Endothelial cell of umbilical vein (primary cell): ENCODE data around the gene CD2AP. TPM values are rescaled to one million over a fixed set of nuclear protein-coding genes. Genes with fewer than 3 reads are reported as not detected.

Source experiments
- BruUV-seq: library from RNA; stranded (reverse); fragments of 400-500 nt; replicated peaks from 2 replicates; lab custom pipeline; 2021; lab: Mats Ljungman, UMichigan
- CTCF ChIA-PET: fragments of 300-600, 350-600 bp; sonication (Branson Sonifier 250); formaldehyde crosslinking; loops from one replicate; lab custom pipeline; 2021; ENCODE audit warnings: antibody characterized with exemption, inconsistent platforms; lab: Charles Lee
- POLR2A ChIA-PET: fragments of 300-600, 350-600 bp; sonication (Branson Sonifier 250); formaldehyde crosslinking; loops from one replicate; lab custom pipeline; 2021; ENCODE audit warnings: antibody characterized with exemption, inconsistent platforms; lab: Charles Lee
- DNase-seq: peaks from one replicate; pipeline ENCODE4 v3.0.0-alpha.2; 2011; ENCODE audit warnings: low read depth, low spot score
- FAIRE-seq: peaks from 2 replicates; lab custom pipeline; 2011; peaks lifted over from hg19 to GRCh38; lab: Jason Lieb, UNC
- H2AFZ ChIP-seq: 2 replicates; pipeline ENCODE4 v1.6.0; 2012; ENCODE audit warnings: low read depth, low read length, control low read depth, inconsistent platforms
- H3K27ac ChIP-seq: 2 replicates; pipeline ENCODE4 v1.5.1; 2011; ENCODE audit warnings: low read depth, mild to moderate bottlenecking, control low read depth, low read length, moderate library complexity; ENCODE audit not compliant: insufficient read depth
- H3K27me3 ChIP-seq, 2 experiments: 2 replicates each; pipeline versions ENCODE4 v1.6.0 to v1.6.1; 2011; ENCODE audit warnings: low read length in 2 of 2, mixed read lengths in 1 of 2; ENCODE audit not compliant: control insufficient read depth in 2 of 2, insufficient read depth in 2 of 2
- H3K36me3 ChIP-seq, 2 experiments: 2 replicates in 1 of 2; 3 replicates in 1 of 2; pipeline ENCODE4 v1.5.1; 2011; ENCODE audit warnings: low read length in 2 of 2, mild to moderate bottlenecking in 1 of 2, moderate library complexity in 1 of 2; ENCODE audit not compliant: control insufficient read depth in 2 of 2, insufficient read depth in 2 of 2; ENCODE audit errors: extremely low read depth in 1 of 2
- H3K4me1 ChIP-seq: 3 replicates; pipeline ENCODE4 v1.5.1; 2011; ENCODE audit warnings: mild to moderate bottlenecking, low read length; ENCODE audit not compliant: control insufficient read depth, insufficient read depth; ENCODE audit errors: extremely low read depth
- H3K4me2 ChIP-seq: 2 replicates; pipeline ENCODE4 v1.6.1; 2011; ENCODE audit warnings: low read length, control low read depth, mixed read lengths; ENCODE audit not compliant: insufficient read depth
- H3K4me3 ChIP-seq, 3 experiments: fragments of 200-600 bp in 1 of 3; sonication (generic), shearing (Covaris generic) in 1 of 3; replicated peaks in 1 of 3; 2 replicates each; pipeline ENCODE4 v1.5.1; 2011 to 2016; ENCODE audit warnings: control low read depth in 3 of 3, low read length in 3 of 3, mild to moderate bottlenecking in 2 of 3, inconsistent platforms in 1 of 3, low read depth in 1 of 3, moderate library complexity in 1 of 3; ENCODE audit not compliant: insufficient read depth in 1 of 3
- H3K79me2 ChIP-seq: 2 replicates; pipeline ENCODE4 v1.6.0; 2012; ENCODE audit warnings: low read length, inconsistent platforms; ENCODE audit not compliant: control insufficient read depth, insufficient read depth
- H3K9ac ChIP-seq: replicated peaks from 2 replicates; pipeline ENCODE3; 2011; ENCODE audit warnings: low read length, control low read depth; ENCODE audit not compliant: insufficient read depth; ENCODE audit errors: extremely low read depth
- H3K9me1 ChIP-seq: replicated peaks from 3 replicates; pipeline ENCODE4 v1.6.0; 2011; ENCODE audit warnings: mild to moderate bottlenecking, low read length; ENCODE audit not compliant: control insufficient read depth, insufficient read depth; ENCODE audit errors: extremely low read depth
- H3K9me3 ChIP-seq: replicated peaks from 2 replicates; pipeline ENCODE4 v1.5.1; 2012; ENCODE audit warnings: low read length, inconsistent platforms; ENCODE audit not compliant: control insufficient read depth, insufficient read depth
- H4K20me1 ChIP-seq: replicated peaks from 2 replicates; pipeline ENCODE3; 2011; ENCODE audit warnings: mild to moderate bottlenecking, low read length; ENCODE audit not compliant: control insufficient read depth, insufficient read depth; ENCODE audit errors: extremely low read depth
- EZH2 ChIP-seq: IDR thresholded peaks from 2 replicates; pipeline ENCODE4 v1.6.1; 2012; ENCODE audit warnings: borderline replicate concordance, low read depth, mild to moderate bottlenecking, moderate library complexity, low read length, inconsistent platforms; ENCODE audit not compliant: severe bottlenecking
- FOS ChIP-seq: IDR thresholded peaks from 2 replicates; pipeline ENCODE4 v1.6.1; 2011; ENCODE audit warnings: mild to moderate bottlenecking, low read length, moderate library complexity, borderline replicate concordance; ENCODE audit not compliant: insufficient read depth
- GATA2 ChIP-seq: IDR thresholded peaks from 2 replicates; pipeline ENCODE4 v1.7.0; 2011; ENCODE audit warnings: low read depth, mild to moderate bottlenecking, moderate library complexity, mixed read lengths, low read length; ENCODE audit not compliant: insufficient read length, insufficient read depth
- JUN ChIP-seq: IDR thresholded peaks from 2 replicates; pipeline ENCODE4 v1.6.1; 2011; ENCODE audit warnings: borderline replicate concordance, low read depth; ENCODE audit not compliant: insufficient read length, insufficient read depth
- MYC ChIP-seq: IDR thresholded peaks from one replicate; pipeline ENCODE4 v1.6.1; 2011; ENCODE audit warnings: mild to moderate bottlenecking, low read depth, low read length
- POLR2A ChIP-seq: IDR thresholded peaks from 2 replicates; pipeline ENCODE4 v1.6.1; 2012; ENCODE audit warnings: low read depth, mild to moderate bottlenecking, control low read depth, low read length
- POLR2AphosphoS5 ChIP-seq: IDR thresholded peaks from 2 replicates; pipeline ENCODE4 v1.6.1; 2012; ENCODE audit warnings: low read depth, mild to moderate bottlenecking, control low read depth, low read length, moderate library complexity; ENCODE audit not compliant: insufficient read depth
- dilution Hi-C: fragments of 300-500 bp; cut with MboI; formaldehyde crosslinking; loops from one replicate; pipeline ENCODE4 v1.15.0; 2019; ENCODE audit warnings: low sequenced_read_pairs; ENCODE audit not compliant: extremely low pct_ligation_motif_present
- intact Hi-C: fragments of 100-400 bp; cut with micrococcal nuclease; formaldehyde crosslinking; loops from one replicate; pipeline ENCODE4 v1.10.0; 2022
- polyA plus RNA-seq, 4 experiments: library from polyadenylated mRNA; depleted of rRNA in 3 of 4; stranded (reverse) in 3 of 4; unstranded in 1 of 4; fragments of >200 nt; gene quantifications; 2 replicates each; pipeline versions ENCODE4 v1.2.1 to v1.2.3, GENCODE V29; 2011 to 2012; ENCODE audit warnings: missing spikeins in 1 of 4
- total RNA-seq: library from RNA; stranded (reverse); gene quantifications from 2 replicates; pipeline ENCODE4 v1.2.3, GENCODE V29; 2021
- TF ChIP-seq, protein P1 (sequence below), 2 donors: IDR thresholded peaks; 1 replicate in 1 of 2; 2 replicates in 1 of 2; pipeline ENCODE4 v1.5.1; 2011; ENCODE audit warnings: low read length in 2 of 2, mild to moderate bottlenecking in 2 of 2, moderate library complexity in 2 of 2, control low read depth in 1 of 2, inconsistent platforms in 1 of 2, low read depth in 1 of 2; ENCODE audit not compliant: insufficient read depth in 1 of 2; ENCODE audit errors: extremely low read depth in 1 of 2
- TF ChIP-seq, protein P2 (sequence below): IDR thresholded peaks from 2 replicates; pipeline ENCODE4 v1.6.1; 2011; ENCODE audit not compliant: insufficient read depth, insufficient read length

CD2AP gene
- total and polyA plus RNA-seq, 2 donors (not counting 3 experiments of a cell fraction or from before 2014, with no cell fraction given) = 4.2 to 39.8 TPM

DNA sequence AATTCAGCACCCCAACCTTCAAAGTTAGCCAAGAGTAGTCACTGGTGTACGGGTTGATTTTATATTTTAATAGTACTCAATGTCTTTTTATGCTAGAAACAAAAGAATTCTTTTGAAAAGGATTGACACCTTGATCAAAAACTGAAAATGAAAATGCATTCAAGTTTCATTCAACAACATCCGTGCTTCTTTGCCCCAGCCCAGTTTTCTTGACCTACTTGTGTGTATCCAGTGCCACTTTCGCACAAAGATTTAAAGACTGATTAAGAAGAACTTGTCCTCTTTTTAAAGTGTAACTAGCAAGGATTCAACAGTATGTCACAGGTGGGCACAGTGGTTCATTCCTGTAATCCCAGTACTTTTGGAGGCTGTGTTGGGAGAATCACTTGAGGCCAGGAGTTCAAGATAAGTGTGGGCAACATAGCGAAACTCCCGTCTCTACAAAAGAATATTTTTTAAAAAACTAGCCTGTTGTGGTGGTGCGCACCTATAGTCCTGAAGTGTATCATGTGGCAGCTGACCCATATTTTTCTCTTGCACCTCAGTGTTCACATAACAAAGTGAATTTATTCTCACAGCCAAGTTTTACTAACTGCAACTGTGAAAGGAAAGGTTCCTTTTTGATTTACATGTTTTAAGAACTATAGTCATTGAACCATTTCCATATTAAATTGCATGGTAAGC, 22.7 kb upstream of the CD2AP start:
- intact Hi-C loops (no loop called here), dilution Hi-C loops (no loop called here)
- H3K4me1 ChIP-seq = no peaks in the 10 kb centered on the region
- no peak overlapping the region for H3K4me2 ChIP-seq
- H4K20me1 ChIP-seq = no peaks in the 10 kb centered on the region
- H3K36me3 ChIP-seq = no peaks in the 10 kb centered on the region
- no peaks in the 10 kb centered on the region for H3K27me3 ChIP-seq
- H3K9me3 ChIP-seq = no peaks in the 10 kb centered on the region
- H3K9ac ChIP-seq = no peak overlapping the region
- FAIRE-seq (peak; percentile 26), DNase-seq (no peak)
- TF ChIP-seq EZH2 (no peak), MYC (no peak), JUN (no peak), FOS (no peak), POLR2A (no peak), POLR2AphosphoS5 (no peak), GATA2 (no peak)
- TF ChIP-seq, protein P1, sequence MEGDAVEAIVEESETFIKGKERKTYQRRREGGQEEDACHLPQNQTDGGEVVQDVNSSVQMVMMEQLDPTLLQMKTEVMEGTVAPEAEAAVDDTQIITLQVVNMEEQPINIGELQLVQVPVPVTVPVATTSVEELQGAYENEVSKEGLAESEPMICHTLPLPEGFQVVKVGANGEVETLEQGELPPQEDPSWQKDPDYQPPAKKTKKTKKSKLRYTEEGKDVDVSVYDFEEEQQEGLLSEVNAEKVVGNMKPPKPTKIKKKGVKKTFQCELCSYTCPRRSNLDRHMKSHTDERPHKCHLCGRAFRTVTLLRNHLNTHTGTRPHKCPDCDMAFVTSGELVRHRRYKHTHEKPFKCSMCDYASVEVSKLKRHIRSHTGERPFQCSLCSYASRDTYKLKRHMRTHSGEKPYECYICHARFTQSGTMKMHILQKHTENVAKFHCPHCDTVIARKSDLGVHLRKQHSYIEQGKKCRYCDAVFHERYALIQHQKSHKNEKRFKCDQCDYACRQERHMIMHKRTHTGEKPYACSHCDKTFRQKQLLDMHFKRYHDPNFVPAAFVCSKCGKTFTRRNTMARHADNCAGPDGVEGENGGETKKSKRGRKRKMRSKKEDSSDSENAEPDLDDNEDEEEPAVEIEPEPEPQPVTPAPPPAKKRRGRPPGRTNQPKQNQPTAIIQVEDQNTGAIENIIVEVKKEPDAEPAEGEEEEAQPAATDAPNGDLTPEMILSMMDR (IDR thresholded peaks at IDR 0.05; ENCODE audit: extremely low read depth in 1 of 2, insufficient read depth in 1 of 2, low read depth in 1 of 2, low read length in 2 of 2) = no peak
- TF ChIP-seq, protein P2, sequence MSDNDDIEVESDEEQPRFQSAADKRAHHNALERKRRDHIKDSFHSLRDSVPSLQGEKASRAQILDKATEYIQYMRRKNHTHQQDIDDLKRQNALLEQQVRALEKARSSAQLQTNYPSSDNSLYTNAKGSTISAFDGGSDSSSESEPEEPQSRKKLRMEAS = no peak
- H3K79me2 ChIP-seq = no peaks in the 10 kb centered on the region
- ChIA-PET POLR2A (no interaction called here), CTCF (no interaction called here)
- no peaks in the 10 kb centered on the region for H3K9me1 ChIP-seq
- no TSS peak for BruUV-seq
- H3K4me3 ChIP-seq = no peak overlapping the region
- no peak overlapping the region for H3K27ac ChIP-seq
- H2AFZ ChIP-seq = no peak overlapping the region
